Hepatocyte (in vitro differentiated cells): ENCODE results near the gene SCNM1.

Experiments used
- EZH2 ChIP-seq: fragments of 200-600 bp; sonication (generic); IDR thresholded peaks from 2 replicates; pipeline ENCODE4 v1.6.1; 2016; ENCODE audit warnings: antibody characterized with exemption, mild to moderate bottlenecking, borderline replicate concordance
- TF ChIP-seq, protein P1 (sequence below): fragments of 200-600 bp; sonication (generic); IDR thresholded peaks from 2 replicates; pipeline ENCODE4 v1.5.1; 2016; ENCODE audit warnings: antibody characterized with exemption, mild to moderate bottlenecking; ENCODE audit not compliant: poor library complexity

DNA sequence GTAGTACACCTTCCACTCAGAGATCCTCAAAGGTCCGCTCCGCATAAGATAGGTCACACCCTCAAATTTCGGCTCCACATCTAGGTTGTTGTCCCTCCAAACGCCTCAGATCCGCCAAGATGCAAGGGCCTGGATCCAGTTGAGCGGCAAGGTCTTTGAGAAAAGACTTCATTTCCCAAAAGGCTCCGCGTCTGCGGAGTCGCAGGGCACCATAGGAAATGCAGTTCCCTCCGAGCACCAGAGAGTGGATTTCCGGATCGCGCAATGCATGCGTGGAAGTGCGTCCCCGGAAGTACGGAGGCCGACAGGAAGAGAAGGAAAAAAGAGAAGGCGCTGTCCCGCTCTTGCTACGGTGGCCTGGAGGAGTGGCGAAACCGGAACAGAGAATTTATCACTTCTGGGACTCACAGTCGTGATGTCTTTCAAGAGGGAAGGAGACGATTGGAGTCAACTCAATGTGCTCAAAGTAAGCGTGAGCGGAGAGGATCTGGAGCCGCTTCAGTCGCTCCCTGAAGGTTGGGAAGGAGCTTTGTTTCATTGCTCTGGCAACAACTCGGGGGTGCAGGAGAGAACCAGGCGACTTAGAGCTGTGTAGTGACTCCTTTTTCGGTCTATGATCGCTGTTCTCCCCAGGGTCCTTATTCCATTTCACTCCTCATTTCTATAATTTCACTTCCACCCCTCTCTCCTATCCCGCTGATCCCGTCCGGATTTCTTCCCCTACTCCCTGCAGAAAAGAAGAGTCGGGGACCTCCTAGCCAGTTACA, at the start of gene SCNM1, which contains the start of gene LYSMD1:
- TF ChIP-seq, protein P1, sequence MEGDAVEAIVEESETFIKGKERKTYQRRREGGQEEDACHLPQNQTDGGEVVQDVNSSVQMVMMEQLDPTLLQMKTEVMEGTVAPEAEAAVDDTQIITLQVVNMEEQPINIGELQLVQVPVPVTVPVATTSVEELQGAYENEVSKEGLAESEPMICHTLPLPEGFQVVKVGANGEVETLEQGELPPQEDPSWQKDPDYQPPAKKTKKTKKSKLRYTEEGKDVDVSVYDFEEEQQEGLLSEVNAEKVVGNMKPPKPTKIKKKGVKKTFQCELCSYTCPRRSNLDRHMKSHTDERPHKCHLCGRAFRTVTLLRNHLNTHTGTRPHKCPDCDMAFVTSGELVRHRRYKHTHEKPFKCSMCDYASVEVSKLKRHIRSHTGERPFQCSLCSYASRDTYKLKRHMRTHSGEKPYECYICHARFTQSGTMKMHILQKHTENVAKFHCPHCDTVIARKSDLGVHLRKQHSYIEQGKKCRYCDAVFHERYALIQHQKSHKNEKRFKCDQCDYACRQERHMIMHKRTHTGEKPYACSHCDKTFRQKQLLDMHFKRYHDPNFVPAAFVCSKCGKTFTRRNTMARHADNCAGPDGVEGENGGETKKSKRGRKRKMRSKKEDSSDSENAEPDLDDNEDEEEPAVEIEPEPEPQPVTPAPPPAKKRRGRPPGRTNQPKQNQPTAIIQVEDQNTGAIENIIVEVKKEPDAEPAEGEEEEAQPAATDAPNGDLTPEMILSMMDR: no peak
- no peak for TF ChIP-seq EZH2
